HG03139 (cell line): ENCODE data around the gene OR8G1.
"Not testable (repeated sequence)": the region's sequence is repeated elsewhere in the genome, so short reads cannot be mapped to it uniquely, and the experiment has no call there.

Source experiments
- ATAC-seq: cut with Tn5 transposase; IDR thresholded peaks from one replicate; pipeline ENCODE4 v1.9.1; 2021; ENCODE audit not compliant: unreplicated experiment

The OR8G1 gene

GRCh38 chr11:124240621-124241397 is at the start of gene OR8G1:
Gene OR8G1 (plus strand): TSS chr11:124241095. CDS start chr11:124249676, 8,581 bp downstream.
- ATAC-seq: no peak

- peak; percentile 81 for ATAC-seq
Measured at GRCh38 chr11:124193221-124194010, 47.5 kb upstream of the OR8G1 start.

- no peak for ATAC-seq
Measured at GRCh38 chr11:124194293-124195188, 46.4 kb upstream of the OR8G1 start.

GRCh38 chr11:124195189-124195734 is 45.6 kb upstream of the OR8G1 start:
- ATAC-seq: peak; percentile 71

GRCh38 chr11:124197999-124198398 is 42.9 kb upstream of the OR8G1 start:
- ATAC-seq: no peak

GRCh38 chr11:124198897-124199296 is 42.0 kb upstream of the OR8G1 start:
- ATAC-seq: no peak

- no peak for ATAC-seq
Measured at GRCh38 chr11:124199702-124200101, 41.2 kb upstream of the OR8G1 start.

- no peak for ATAC-seq
Measured at GRCh38 chr11:124200671-124201070, 40.2 kb upstream of the OR8G1 start.

GRCh38 chr11:124202951-124203350 is 37.9 kb upstream of the OR8G1 start:
- no peak for ATAC-seq

GRCh38 chr11:124204008-124204407 is 36.9 kb upstream of the OR8G1 start:
- no peak for ATAC-seq

GRCh38 chr11:124207102-124207792 is 33.6 kb upstream of the OR8G1 start:
- no peak for ATAC-seq

- no peak for ATAC-seq
Measured at GRCh38 chr11:124209824-124210357, 31.0 kb upstream of the OR8G1 start.

GRCh38 chr11:124210421-124210820 is 30.5 kb upstream of the OR8G1 start:
- no peak for ATAC-seq

- no peak for ATAC-seq
Measured at GRCh38 chr11:124211321-124211720, 29.6 kb upstream of the OR8G1 start.

- no peak for ATAC-seq
Measured at GRCh38 chr11:124214027-124214426, 26.9 kb upstream of the OR8G1 start.

- ATAC-seq: no peak
Measured at GRCh38 chr11:124219126-124219525, 21.8 kb upstream of the OR8G1 start.

GRCh38 chr11:124222407-124222806 is 18.5 kb upstream of the OR8G1 start:
- ATAC-seq: no peak

GRCh38 chr11:124224618-124225423 is 16.1 kb upstream of the OR8G1 start:
- ATAC-seq: not testable (repeated sequence)

- no peak for ATAC-seq
Measured at GRCh38 chr11:124225471-124225870, 15.4 kb upstream of the OR8G1 start.
